ENCODE measurements around the gene ZNF683. TPM values are rescaled to one million over a fixed set of nuclear protein-coding genes. Genes with fewer than 3 reads are reported as not detected.

The ZNF683 gene
- total and polyA plus RNA-seq, 9 donors, result 0.15 to 0.50 (median 0.34) TPM; not detected in 5

DNA sequence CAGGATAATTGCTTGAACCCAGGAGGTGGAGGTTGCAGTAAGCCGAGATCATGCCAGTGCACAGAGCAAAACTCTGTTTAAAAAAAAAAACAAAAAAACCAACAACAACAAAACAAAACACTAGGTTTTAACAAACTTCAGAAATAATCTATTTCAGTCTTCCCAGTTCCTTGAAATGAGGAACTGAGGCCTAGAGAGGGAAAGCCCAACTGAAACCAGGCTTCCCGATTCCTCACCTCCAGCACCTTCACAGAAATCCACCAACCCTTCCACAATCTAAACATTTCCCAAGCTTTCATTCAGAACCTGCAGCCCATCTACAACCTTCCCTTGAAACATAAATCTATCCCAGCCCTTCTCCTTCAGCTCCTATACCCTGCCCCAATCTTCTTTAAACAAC lies 55.4 kb downstream of the ZNF683 start:
- Histone ChIP-seq H3K4me3 (no peak overlapping the region), H3K27me3 (no peaks in the 10 kb centered on the region), H3K4me1 (ENCODE audit: insufficient read depth) (no peaks in the 10 kb centered on the region), H3K27ac (no peak overlapping the region), H3K36me3 (no peaks in the 10 kb centered on the region), H3K9me3 (no peaks in the 10 kb centered on the region)
- 88 to 91% (median 90%) methylated on average over 2 of the region's 2 CpGs for WGBS, 3 donors
- intact Hi-C loops (cut with DNase I), result no loop called here
- TF ChIP-seq EP300 (IDR thresholded peaks at IDR 0.05), result no peak
- TF ChIP-seq POLR2A (IDR thresholded peaks at IDR 0.05), result no peak
- TF ChIP-seq, protein P1, sequence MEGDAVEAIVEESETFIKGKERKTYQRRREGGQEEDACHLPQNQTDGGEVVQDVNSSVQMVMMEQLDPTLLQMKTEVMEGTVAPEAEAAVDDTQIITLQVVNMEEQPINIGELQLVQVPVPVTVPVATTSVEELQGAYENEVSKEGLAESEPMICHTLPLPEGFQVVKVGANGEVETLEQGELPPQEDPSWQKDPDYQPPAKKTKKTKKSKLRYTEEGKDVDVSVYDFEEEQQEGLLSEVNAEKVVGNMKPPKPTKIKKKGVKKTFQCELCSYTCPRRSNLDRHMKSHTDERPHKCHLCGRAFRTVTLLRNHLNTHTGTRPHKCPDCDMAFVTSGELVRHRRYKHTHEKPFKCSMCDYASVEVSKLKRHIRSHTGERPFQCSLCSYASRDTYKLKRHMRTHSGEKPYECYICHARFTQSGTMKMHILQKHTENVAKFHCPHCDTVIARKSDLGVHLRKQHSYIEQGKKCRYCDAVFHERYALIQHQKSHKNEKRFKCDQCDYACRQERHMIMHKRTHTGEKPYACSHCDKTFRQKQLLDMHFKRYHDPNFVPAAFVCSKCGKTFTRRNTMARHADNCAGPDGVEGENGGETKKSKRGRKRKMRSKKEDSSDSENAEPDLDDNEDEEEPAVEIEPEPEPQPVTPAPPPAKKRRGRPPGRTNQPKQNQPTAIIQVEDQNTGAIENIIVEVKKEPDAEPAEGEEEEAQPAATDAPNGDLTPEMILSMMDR (IDR thresholded peaks at IDR 0.05), result no peak
- no peak for DNase-seq

DNA sequence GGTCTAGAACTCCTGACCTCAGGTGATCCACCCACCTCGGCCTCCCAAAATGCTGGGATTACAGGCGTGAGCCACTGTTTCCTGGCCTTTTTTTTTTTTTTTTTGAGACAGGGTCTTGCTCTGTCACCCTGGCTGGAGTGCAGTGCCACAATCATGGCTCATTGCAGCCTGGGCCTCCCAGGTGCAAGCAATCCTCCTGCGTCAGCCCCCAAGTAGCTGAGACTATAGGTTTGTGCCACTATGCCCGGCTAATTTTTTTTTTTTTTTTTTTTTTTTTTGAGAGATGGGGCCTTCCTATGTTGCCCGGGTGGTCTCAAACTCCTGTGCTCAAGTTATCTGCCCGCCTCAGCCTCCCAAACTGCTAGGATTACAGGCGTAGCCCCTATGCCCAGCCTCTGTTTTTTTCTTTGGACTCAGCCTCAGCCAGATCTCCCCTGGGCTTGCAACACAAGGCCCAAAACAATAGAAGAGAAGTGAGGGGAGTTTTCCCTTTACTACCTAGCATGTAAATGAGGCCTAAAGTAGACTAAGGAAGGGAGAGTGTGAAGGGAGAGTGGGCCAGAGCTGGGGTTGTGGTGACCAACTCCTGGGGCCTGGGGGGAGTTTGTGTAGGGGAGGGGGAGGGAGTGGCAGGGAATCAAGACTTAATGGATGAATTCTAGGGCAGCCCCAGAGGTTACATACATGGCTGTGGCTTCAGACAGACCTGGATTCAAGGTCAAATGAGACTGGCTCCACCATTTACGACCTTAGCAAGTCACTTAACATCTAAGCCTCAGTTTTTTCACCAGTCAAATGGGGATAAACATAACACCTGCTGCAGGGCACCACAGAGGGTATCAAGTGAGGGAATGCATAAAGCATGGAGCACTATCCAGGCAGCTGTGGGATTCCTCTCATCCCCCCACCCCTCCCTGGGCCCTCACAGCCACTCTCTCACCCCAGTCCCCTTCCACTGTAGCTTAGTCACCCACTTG lies 56.4 kb downstream of the ZNF683 start:
- H3K27me3 ChIP-seq, result no peaks in the 10 kb centered on the region
- no peaks in the 10 kb centered on the region for H3K36me3 ChIP-seq
- H3K4me3 ChIP-seq, result no peak overlapping the region
- 79 to 81% (median 80%) methylated on average over 8 of the region's 8 CpGs for WGBS, 3 donors
- H3K27ac ChIP-seq, result no peak overlapping the region
- TF ChIP-seq EP300 (IDR thresholded peaks at IDR 0.05) (no peak), POLR2A (IDR thresholded peaks at IDR 0.05) (no peak)
- TF ChIP-seq, protein P1 (IDR thresholded peaks at IDR 0.05), result no peak
- no peaks in the 10 kb centered on the region for H3K4me1 ChIP-seq (ENCODE audit: insufficient read depth)
- H3K9me3 ChIP-seq, result no peaks in the 10 kb centered on the region
- no peak for DNase-seq
- intact Hi-C loops (cut with DNase I), result no loop called here

DNA sequence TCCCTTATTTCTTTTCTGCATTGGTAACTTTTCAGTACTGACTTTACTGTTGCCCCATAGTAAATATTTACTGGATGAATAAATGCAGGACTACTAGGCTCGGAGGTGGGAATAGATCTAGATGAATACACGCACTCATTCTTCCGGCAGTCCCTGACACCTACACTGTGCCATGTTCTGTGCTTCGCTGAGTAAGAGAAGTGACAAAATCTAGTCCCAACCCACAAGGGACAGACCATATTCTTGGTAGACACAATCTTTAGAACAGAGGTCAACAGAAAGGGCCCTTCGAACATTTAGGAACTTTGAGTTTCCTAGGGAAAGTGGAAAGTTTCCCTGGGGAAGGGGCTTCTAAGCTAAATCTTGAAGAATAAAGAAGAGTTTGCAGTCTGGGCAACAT lies 58.0 kb downstream of the ZNF683 start:
- 87 to 90% (median 87%) methylated on average over 5 of the region's 5 CpGs for WGBS, 3 donors
- Histone ChIP-seq H3K36me3 (no peaks in the 10 kb centered on the region), H3K27ac (no peak overlapping the region), H3K4me1 (ENCODE audit: insufficient read depth) (no peaks in the 10 kb centered on the region), H3K9me3 (no peaks in the 10 kb centered on the region), H3K4me3 (no peak overlapping the region), H3K27me3 (no peaks in the 10 kb centered on the region)
- no peak for DNase-seq
- intact Hi-C loops (cut with DNase I), result no loop called here
- TF ChIP-seq EP300 (IDR thresholded peaks at IDR 0.05), result no peak
- TF ChIP-seq, protein P1 (IDR thresholded peaks at IDR 0.05), result no peak

Other genes starting within 250 kb of the ZNF683 start
- 1 to 10 TPM in 6 of 7 donors, under 1 TPM in 1; 0.91 to 4.9 (median 2.1) TPM for gene FAM110D, start 213.7 kb downstream of the ZNF683 start, total RNA-seq
- gene FAM110D, start 213.7 kb downstream of the ZNF683 start, polyA plus RNA-seq, result 1 to 10 TPM; 1.6 to 3.0 TPM
- not detected for gene C1orf232, start 203.8 kb downstream of the ZNF683 start, total RNA-seq
- not detected for gene C1orf232, start 203.8 kb downstream of the ZNF683 start, polyA plus RNA-seq
- 10 to 100 TPM; 17.8 to 62.5 (median 40.1) TPM for gene ZNF593, start 202.8 kb downstream of the ZNF683 start, total RNA-seq
- 10 to 100 TPM in 1 of 2 donors, 1 to 10 TPM in 1; 1.8 to 36.5 TPM for gene ZNF593, start 202.8 kb downstream of the ZNF683 start, polyA plus RNA-seq
- gene ZNF593OS, start 200.9 kb downstream of the ZNF683 start, total RNA-seq, result not detected
- under 1 TPM in 1 of 2 donors, not detected in 1; 0.54 TPM for gene ZNF593OS, start 200.9 kb downstream of the ZNF683 start, polyA plus RNA-seq
- 10 to 100 TPM in 1 of 7 donors, 1 to 10 TPM in 6; 2.9 to 16.8 (median 6.3) TPM for gene CNKSR1, start 195.3 kb downstream of the ZNF683 start, total RNA-seq
- gene CNKSR1, start 195.3 kb downstream of the ZNF683 start, polyA plus RNA-seq, result 1 to 10 TPM in 1 of 2 donors, under 1 TPM in 1; 0.73 to 1.7 TPM
- gene CATSPER4, start 182.1 kb downstream of the ZNF683 start, total RNA-seq, result not detected
- not detected for gene CATSPER4, start 182.1 kb downstream of the ZNF683 start, polyA plus RNA-seq
- 1 to 10 TPM; 2.3 to 8.4 (median 4.0) TPM for gene CEP85, start 138.6 kb downstream of the ZNF683 start, total RNA-seq
- gene CEP85, start 138.6 kb downstream of the ZNF683 start, polyA plus RNA-seq, result 1 to 10 TPM; 2.0 to 4.4 TPM
- 100 to 1,000 TPM in 1 of 7 donors, 10 to 100 TPM in 6; 18.6 to 117 (median 58.3) TPM for gene SH3BGRL3, start 92.7 kb downstream of the ZNF683 start, total RNA-seq
- 100 to 1,000 TPM in 1 of 2 donors, 10 to 100 TPM in 1; 57.8 to 242 TPM for gene SH3BGRL3, start 92.7 kb downstream of the ZNF683 start, polyA plus RNA-seq
- gene UBXN11, start 66.1 kb downstream of the ZNF683 start, total RNA-seq, result 10 to 100 TPM; 17.3 to 37.0 (median 28.8) TPM
- 10 to 100 TPM in 1 of 2 donors, 1 to 10 TPM in 1; 3.6 to 25.1 TPM for gene UBXN11, start 66.1 kb downstream of the ZNF683 start, polyA plus RNA-seq
- 1 to 10 TPM in 6 of 7 donors, not detected in 1; 1.3 to 6.2 (median 2.9) TPM for gene CD52, start 54.8 kb downstream of the ZNF683 start, total RNA-seq
- gene CD52, start 54.8 kb downstream of the ZNF683 start, polyA plus RNA-seq, result 10 to 100 TPM in 1 of 2 donors, 1 to 10 TPM in 1; 7.1 to 45.5 TPM
- gene CRYBG2, start 18.6 kb downstream of the ZNF683 start, total RNA-seq, result 1 to 10 TPM in 1 of 7 donors, under 1 TPM in 1, not detected in 5; 0.23 to 2.3 TPM
- under 1 TPM in 1 of 2 donors, not detected in 1; 0.11 TPM for gene CRYBG2, start 18.6 kb downstream of the ZNF683 start, polyA plus RNA-seq
- 1 to 10 TPM in 1 of 7 donors, not detected in 6; 1.3 TPM for gene LIN28A, start 38.1 kb upstream of the ZNF683 start, total RNA-seq
- gene LIN28A, start 38.1 kb upstream of the ZNF683 start, polyA plus RNA-seq, result not detected
- gene DHDDS, start 59.6 kb upstream of the ZNF683 start, total RNA-seq, result 10 to 100 TPM; 20.0 to 46.2 (median 27.3) TPM
- 10 to 100 TPM; 13.0 to 37.8 TPM for gene DHDDS, start 59.6 kb upstream of the ZNF683 start, polyA plus RNA-seq
- gene HMGN2, start 99.7 kb upstream of the ZNF683 start, total RNA-seq, result 100 to 1,000 TPM; 199 to 504 (median 381) TPM
- gene HMGN2, start 99.7 kb upstream of the ZNF683 start, polyA plus RNA-seq, result 100 to 1,000 TPM; 608 to 609 TPM
- 10 to 100 TPM in 1 of 7 donors, 1 to 10 TPM in 6; 3.2 to 18.8 (median 5.2) TPM for gene RPS6KA1, start 157.0 kb upstream of the ZNF683 start, total RNA-seq
- gene RPS6KA1, start 157.0 kb upstream of the ZNF683 start, polyA plus RNA-seq, result 10 to 100 TPM in 1 of 2 donors, 1 to 10 TPM in 1; 2.2 to 11.2 TPM